Measurements from ENCODE around the gene CSK.
A peak's percentile ranks its signal among the peaks of the same experiment; 100 is the strongest.
"Not testable (repeated sequence)": the region's sequence is repeated elsewhere in the genome, so short reads cannot be mapped to it uniquely, and the experiment has no call there.

The CSK gene

GRCh38 chr15:74770211-74770903 lies 11.5 kb upstream of the CSK start:
- DNase-seq, result no peak

- no peak for DNase-seq
Measured at GRCh38 chr15:74773329-74773728, 8.6 kb upstream of the CSK start.

- DNase-seq, result no peak
Measured at GRCh38 chr15:74773731-74774252, 8.1 kb upstream of the CSK start.

- DNase-seq, result no peak
Measured at GRCh38 chr15:74775132-74775562, 6.7 kb upstream of the CSK start.

- DNase-seq, result no peak
Measured at GRCh38 chr15:74775894-74776293, 6.0 kb upstream of the CSK start.

- peak; percentile 74 for DNase-seq
Measured at GRCh38 chr15:74776821-74777768, 4.8 kb upstream of the CSK start.

- DNase-seq, result no peak
Measured at GRCh38 chr15:74777769-74778598, 3.9 kb upstream of the CSK start.

GRCh38 chr15:74778599-74778970 lies 3.3 kb upstream of the CSK start:
- DNase-seq, result no peak

- no peak for DNase-seq
Measured at GRCh38 chr15:74779162-74779648, 2.7 kb upstream of the CSK start.

GRCh38 chr15:74780523-74781430 lies 1.1 kb upstream of the CSK start:
- peak; percentile 17 for DNase-seq

- DNase-seq, result peak; percentile 11
Measured at GRCh38 chr15:74782259-74783071, 585 bp downstream of the CSK start.

- DNase-seq, result peak; percentile 11
Measured at GRCh38 chr15:74783072-74783807, 1.4 kb downstream of the CSK start.

GRCh38 chr15:74783808-74784175 lies 1.9 kb downstream of the CSK start:
- no peak for DNase-seq

GRCh38 chr15:74784426-74785193 lies 2.7 kb downstream of the CSK start:
- no peak for DNase-seq

GRCh38 chr15:74785194-74786032 lies 3.5 kb downstream of the CSK start:
- no peak for DNase-seq

- not testable (repeated sequence) for DNase-seq
Measured at GRCh38 chr15:74786081-74786480, 4.2 kb downstream of the CSK start.

- DNase-seq, result no peak
Measured at GRCh38 chr15:74786551-74787165, 4.8 kb downstream of the CSK start.

Data from fibroblast of skin of scalp (primary cell).